ENCODE data around the gene SLC12A4. TPM values are rescaled to one million over a fixed set of nuclear protein-coding genes. Genes with fewer than 3 reads are reported as not detected.

SLC12A4 gene
- total RNA-seq, 2 experiments from 2014 or later, result 15.1 to 17.7 TPM

DNA sequence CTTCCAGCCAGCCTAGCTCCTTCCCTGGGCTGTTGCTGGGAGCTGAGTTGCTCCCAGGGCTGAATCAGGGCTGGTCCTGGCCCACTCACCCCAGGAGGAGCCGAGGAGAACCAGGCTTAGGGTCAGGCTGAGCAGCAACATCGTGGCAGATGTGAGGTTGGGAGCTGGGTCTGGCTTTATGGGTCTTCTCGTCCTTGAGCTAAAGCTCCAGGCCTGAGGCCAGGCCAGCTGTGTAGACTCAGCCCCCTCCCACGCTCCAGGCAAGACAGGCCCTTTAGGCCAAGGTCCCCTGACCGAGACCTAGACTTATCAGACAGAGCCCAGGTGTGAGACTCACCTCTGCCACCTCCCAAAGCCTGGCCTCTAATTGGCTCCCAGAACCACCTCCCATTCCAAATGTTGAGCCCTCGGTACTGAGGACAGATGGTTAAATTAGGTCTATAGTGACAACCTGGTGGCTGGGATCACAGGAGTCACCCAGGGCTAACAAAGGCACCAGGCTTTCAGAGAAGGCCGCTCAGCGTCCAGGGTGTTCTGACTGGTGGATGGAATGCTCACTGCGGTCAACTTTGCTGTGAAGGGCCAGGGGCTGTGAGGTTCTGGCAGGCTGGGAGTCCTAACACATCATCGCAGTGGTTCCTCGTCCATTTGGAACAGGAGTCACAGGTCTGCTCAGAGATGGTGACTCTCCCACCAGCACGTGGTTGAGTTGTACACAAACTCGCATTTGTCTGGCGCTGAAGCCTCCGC lies 36.5 kb downstream of the SLC12A4 start, which contains the start of gene CTRL:
CTRL (minus strand) TSS at position 151 of the 750 bp plus-strand sequence; CDS start at position 141, 10 bp downstream.
- CTCF ChIA-PET, result no interaction called here
- H3K27me3 ChIP-seq (ENCODE audit: control insufficient read depth in 1 of 2, insufficient read depth in 2 of 2, low read length in 2 of 2), result no peaks in the 10 kb centered on the region
- Mint-ChIP-seq H3K27me3 (no peaks in the 10 kb centered on the region), H3K36me3 (ENCODE audit: low read depth) (peaks cover 65% of the 10 kb centered on the region), H3K4me3 (no peak within 1 kb of the TSS), H3K9me3 (no peaks in the 10 kb centered on the region), H3K4me1 (ENCODE audit: low read depth) (peaks cover 24% of the 10 kb centered on the region), H3K27ac (no peak within 1 kb of the TSS)
- H3K4me3 ChIP-seq (ENCODE audit: low read length), result no peak within 1 kb of the TSS
- peaks cover 30% of the 10 kb centered on the region for H3K4me1 ChIP-seq (ENCODE audit: insufficient read depth, low read length)
- POLR2A ChIA-PET, result interaction anchor here (0.9 to 1.4 kb wide), 4 partner anchors 9 to 125 kb away, joined by 3 to 4 read pairs (median 3); partner anchors contain the start of genes RANBP10, SLC12A4 and TSNAXIP1
- H3K27ac ChIP-seq (ENCODE audit: low read depth in 1 of 2, low read length in 2 of 2), result peak within 1 kb of the TSS in 1 of 2 donors; percentile 4
- TF ChIP-seq, protein P1, sequence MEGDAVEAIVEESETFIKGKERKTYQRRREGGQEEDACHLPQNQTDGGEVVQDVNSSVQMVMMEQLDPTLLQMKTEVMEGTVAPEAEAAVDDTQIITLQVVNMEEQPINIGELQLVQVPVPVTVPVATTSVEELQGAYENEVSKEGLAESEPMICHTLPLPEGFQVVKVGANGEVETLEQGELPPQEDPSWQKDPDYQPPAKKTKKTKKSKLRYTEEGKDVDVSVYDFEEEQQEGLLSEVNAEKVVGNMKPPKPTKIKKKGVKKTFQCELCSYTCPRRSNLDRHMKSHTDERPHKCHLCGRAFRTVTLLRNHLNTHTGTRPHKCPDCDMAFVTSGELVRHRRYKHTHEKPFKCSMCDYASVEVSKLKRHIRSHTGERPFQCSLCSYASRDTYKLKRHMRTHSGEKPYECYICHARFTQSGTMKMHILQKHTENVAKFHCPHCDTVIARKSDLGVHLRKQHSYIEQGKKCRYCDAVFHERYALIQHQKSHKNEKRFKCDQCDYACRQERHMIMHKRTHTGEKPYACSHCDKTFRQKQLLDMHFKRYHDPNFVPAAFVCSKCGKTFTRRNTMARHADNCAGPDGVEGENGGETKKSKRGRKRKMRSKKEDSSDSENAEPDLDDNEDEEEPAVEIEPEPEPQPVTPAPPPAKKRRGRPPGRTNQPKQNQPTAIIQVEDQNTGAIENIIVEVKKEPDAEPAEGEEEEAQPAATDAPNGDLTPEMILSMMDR (IDR thresholded peaks at IDR 0.05), result no peak
- DNase-seq (peak in 1 of 14 experiments; percentile 16), ATAC-seq (ENCODE audit: poor library complexity) (no peak)
- intact Hi-C loops (cut with DNase I, micrococcal nuclease), result no loop called here
- no peaks in the 10 kb centered on the region for H3K9me3 ChIP-seq (ENCODE audit: control insufficient read depth in 1 of 2, insufficient read depth in 1 of 2, low read length in 2 of 2)
- H3K36me3 ChIP-seq (ENCODE audit: insufficient read depth, low read length), result peaks cover 63% of the 10 kb centered on the region

DNA sequence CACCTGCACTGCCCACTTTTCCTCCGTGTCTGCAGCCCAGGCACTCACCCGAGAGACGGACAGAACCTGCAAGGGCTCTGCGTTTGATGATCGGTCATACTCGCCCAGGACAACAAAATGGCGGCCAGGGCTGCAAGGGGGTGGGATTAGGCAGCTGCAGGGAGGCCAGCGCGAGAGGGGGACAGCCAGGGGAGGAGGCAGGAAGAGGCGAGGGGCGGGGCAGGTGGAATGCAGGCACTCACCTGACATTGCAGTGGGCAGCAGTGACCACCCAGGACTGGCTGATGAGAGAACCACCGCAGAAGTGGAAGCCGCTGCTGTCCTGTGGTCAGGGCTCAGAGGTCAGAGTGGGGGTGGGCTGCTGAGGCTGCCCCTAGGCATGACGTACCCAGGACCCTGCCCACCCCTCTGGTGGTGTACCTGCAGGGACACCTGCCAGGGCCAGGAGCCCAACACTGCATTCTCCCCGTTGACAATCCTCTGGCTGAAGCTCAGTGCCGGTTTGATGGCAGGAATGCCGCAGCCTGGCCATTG lies 37.7 kb downstream of the SLC12A4 start:
- Mint-ChIP-seq H3K27me3 (no peaks in the 10 kb centered on the region), H3K4me3 (no peak overlapping the region), H3K27ac (no peak overlapping the region), H3K9me3 (no peaks in the 10 kb centered on the region), H3K36me3 (ENCODE audit: low read depth) (peaks cover 61% of the 10 kb centered on the region), H3K4me1 (ENCODE audit: low read depth) (peaks cover 20% of the 10 kb centered on the region)
- intact Hi-C loops (cut with DNase I, micrococcal nuclease), result no loop called here
- Histone ChIP-seq H3K4me3 (ENCODE audit: low read length) (no peak overlapping the region), H3K4me1 (ENCODE audit: insufficient read depth, low read length) (peaks cover 27% of the 10 kb centered on the region), H3K9me3 (ENCODE audit: control insufficient read depth in 1 of 2, insufficient read depth in 1 of 2, low read length in 2 of 2) (no peaks in the 10 kb centered on the region), H3K27ac (ENCODE audit: low read depth in 1 of 2, low read length in 2 of 2) (no peak overlapping the region), H3K36me3 (ENCODE audit: insufficient read depth, low read length) (peaks cover 67% of the 10 kb centered on the region), H3K27me3 (ENCODE audit: control insufficient read depth in 1 of 2, insufficient read depth in 2 of 2, low read length in 2 of 2) (no peaks in the 10 kb centered on the region)
- DNase-seq, result peak in 1 of 14 experiments; percentile 25
- no peak for ATAC-seq (ENCODE audit: poor library complexity)
- POLR2A ChIA-PET, result interaction anchor here (1.4 kb wide), 1 partner anchor 38 kb away, joined by 3 read pairs; the partner anchor contains the start of gene SLC12A4
- TF ChIP-seq, protein P1 (IDR thresholded peaks at IDR 0.05), result no peak
- CTCF ChIA-PET, result no interaction called here

DNA sequence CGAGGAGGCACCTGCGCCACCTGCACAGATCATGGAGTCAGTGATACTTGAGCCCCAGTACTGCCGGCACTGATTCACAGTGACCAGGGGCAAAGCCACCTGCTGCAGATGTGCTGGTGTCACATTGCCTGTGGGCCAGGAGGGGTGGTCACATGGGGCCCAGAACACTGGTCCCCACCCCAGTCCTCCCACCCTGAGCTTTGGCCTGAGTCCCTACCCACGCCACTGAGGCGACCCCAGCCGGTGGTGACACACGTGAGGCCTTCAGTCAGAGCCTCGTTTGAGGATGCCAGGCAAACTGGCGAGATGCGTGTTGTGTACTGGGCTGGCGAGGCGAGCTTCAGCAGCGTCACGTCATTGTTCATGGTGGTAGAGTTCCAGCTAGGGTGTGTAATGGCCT lies 38.2 kb downstream of the SLC12A4 start:
- peaks cover 55% of the 10 kb centered on the region for H3K36me3 Mint-ChIP-seq (ENCODE audit: low read depth)
- Histone ChIP-seq H3K36me3 (ENCODE audit: insufficient read depth, low read length) (peaks cover 66% of the 10 kb centered on the region), H3K9me3 (ENCODE audit: control insufficient read depth in 1 of 2, insufficient read depth in 1 of 2, low read length in 2 of 2) (no peaks in the 10 kb centered on the region), H3K27me3 (ENCODE audit: control insufficient read depth in 1 of 2, insufficient read depth in 2 of 2, low read length in 2 of 2) (no peaks in the 10 kb centered on the region), H3K4me3 (ENCODE audit: low read length) (no peak overlapping the region), H3K4me1 (ENCODE audit: insufficient read depth, low read length) (peaks cover 23% of the 10 kb centered on the region), H3K27ac (ENCODE audit: low read depth in 1 of 2, low read length in 2 of 2) (no peak overlapping the region)
- H3K9me3 Mint-ChIP-seq, result no peaks in the 10 kb centered on the region
- intact Hi-C loops (cut with DNase I, micrococcal nuclease), result no loop called here
- no peak for ATAC-seq (ENCODE audit: poor library complexity)
- no peaks in the 10 kb centered on the region for H3K27me3 Mint-ChIP-seq
- H3K4me1 Mint-ChIP-seq (ENCODE audit: low read depth), result peaks cover 14% of the 10 kb centered on the region
- H3K27ac Mint-ChIP-seq, result no peak overlapping the region
- ChIA-PET CTCF (no interaction called here), POLR2A (no interaction called here)
- peak in 1 of 14 experiments; percentile 15 for DNase-seq
- TF ChIP-seq, protein P1 (IDR thresholded peaks at IDR 0.05), result no peak
- no peak overlapping the region for H3K4me3 Mint-ChIP-seq
